IPS DF 6.9 (cell line): ENCODE results near the gene CCDC38.

Source experiments
- DNase-seq: peaks from one replicate; pipeline ENCODE4 v3.0.0-alpha.2; 2013; ENCODE audit warnings: low read depth, low spot score
- H3K27ac ChIP-seq: one replicate; pipeline ENCODE4 v1.5.1; 2013; ENCODE audit warnings: low read length, control low read depth
- H3K27me3 ChIP-seq: 2 replicates; pipeline ENCODE4 v1.6.1; 2013; ENCODE audit warnings: mild to moderate bottlenecking, low read length; ENCODE audit not compliant: control insufficient read depth, insufficient read depth
- H3K36me3 ChIP-seq: 2 replicates; pipeline ENCODE4 v1.6.1; 2013; ENCODE audit warnings: low read length; ENCODE audit not compliant: control insufficient read depth, insufficient read depth
- H3K4me1 ChIP-seq: 2 replicates; pipeline ENCODE4 v1.6.1; 2013; ENCODE audit warnings: low read length; ENCODE audit not compliant: control insufficient read depth, insufficient read depth
- H3K4me3 ChIP-seq: 2 replicates; pipeline ENCODE4 v1.5.1; 2013; ENCODE audit warnings: mild to moderate bottlenecking, low read length
- H3K9me3 ChIP-seq: 2 replicates; pipeline ENCODE4 v1.6.1; 2013; ENCODE audit warnings: low read length, inconsistent platforms; ENCODE audit not compliant: control insufficient read depth, insufficient read depth
- WGBS: extraction: QIAGEN DNeasy Blood & Tissue Kit; methylation state at CpG from one replicate; pipeline ENCODE4 v1.1.7; 2013; ENCODE audit warnings: mixed read lengths, missing lambda C conversion rate; ENCODE audit not compliant: insufficient read length, insufficient coverage; 5-methylcytosine and 5-hydroxymethylcytosine counted together

The CCDC38 gene

GRCh38 chr12:95943330-95943842 lies 972 bp upstream of the CCDC38 start, which contains the start of gene AMDHD1:
Gene AMDHD1 (plus strand): TSS chr12:95943331. CDS start chr12:95943399, 68 bp downstream.
- H3K4me1 ChIP-seq = no peaks in the 10 kb centered on the region
- H3K36me3 ChIP-seq = no peaks in the 10 kb centered on the region
- no peaks in the 10 kb centered on the region for H3K9me3 ChIP-seq
- no CpG with 5 or more reads among the region's 38 CpGs for WGBS
- peaks cover 2% of the 10 kb centered on the region; the same call in 1 of the 2 replicates for H3K27me3 ChIP-seq
- peak within 1 kb of the TSS; percentile 49 for H3K4me3 ChIP-seq
- H3K27ac ChIP-seq = no peak within 1 kb of the TSS
- no peak for DNase-seq

- no CpG with 5 or more reads among the region's 13 CpGs for WGBS
- H3K36me3 ChIP-seq = no peaks in the 10 kb centered on the region
- DNase-seq = no peak
- H3K27me3 ChIP-seq = peaks cover 2% of the 10 kb centered on the region; the same call in 1 of the 2 replicates
- no peaks in the 10 kb centered on the region for H3K9me3 ChIP-seq
- H3K27ac ChIP-seq = no peak overlapping the region
- H3K4me1 ChIP-seq = no peaks in the 10 kb centered on the region
- H3K4me3 ChIP-seq = peak overlapping the region; percentile 49; the same call in 1 of the 2 replicates
Observed at GRCh38 chr12:95942101-95942523, 302 bp downstream of the CCDC38 start.

DNA sequence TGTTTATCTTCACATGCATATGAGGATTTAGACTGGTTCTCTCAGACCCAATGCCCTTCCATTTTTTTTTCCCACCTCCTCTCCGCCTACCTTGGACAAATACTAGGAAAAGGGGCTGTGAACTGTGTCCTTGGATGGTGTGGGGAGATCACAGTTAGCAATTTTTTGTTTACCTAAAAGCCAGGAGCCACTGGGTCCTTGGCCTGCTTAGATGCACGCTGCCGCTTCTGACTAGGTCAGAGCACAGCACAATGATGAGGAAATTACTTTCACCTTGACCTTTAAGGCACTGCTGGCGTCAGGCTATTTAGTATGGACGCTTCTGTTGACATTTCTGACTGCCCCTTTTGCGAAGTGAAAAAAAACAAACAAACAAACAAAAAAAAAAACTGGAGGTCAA lies 1.9 kb downstream of the CCDC38 start:
- Histone ChIP-seq H3K36me3 (no peaks in the 10 kb centered on the region), H3K27me3 (peaks cover 2% of the 10 kb centered on the region; the same call in 1 of the 2 replicates), H3K4me3 (no peak overlapping the region), H3K9me3 (no peaks in the 10 kb centered on the region), H3K27ac (no peak overlapping the region), H3K4me1 (no peaks in the 10 kb centered on the region)
- no peak for DNase-seq
- no CpG with 5 or more reads among the region's 6 CpGs for WGBS

DNA sequence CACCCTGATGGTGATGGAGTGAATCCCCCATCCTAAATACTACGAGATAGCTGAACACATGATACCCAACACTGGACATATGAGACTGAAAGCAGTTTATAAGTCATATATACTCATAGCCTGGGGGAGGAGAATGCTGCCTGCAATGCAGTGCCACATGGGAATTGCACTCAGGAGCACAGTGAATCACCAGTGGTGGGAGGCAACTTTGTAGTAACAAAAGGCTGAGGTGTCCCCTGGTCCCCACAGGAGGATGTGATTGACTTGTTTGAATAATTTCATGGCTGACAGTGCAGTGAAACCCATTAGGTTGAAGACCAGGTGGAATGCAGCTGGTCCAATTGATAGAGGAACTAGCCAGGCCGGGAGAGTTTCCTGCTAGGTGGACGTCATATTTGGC lies 20.2 kb downstream of the CCDC38 start:
- Histone ChIP-seq H3K36me3 (no peaks in the 10 kb centered on the region), H3K27ac (no peak overlapping the region), H3K9me3 (no peaks in the 10 kb centered on the region), H3K4me1 (no peaks in the 10 kb centered on the region), H3K4me3 (no peak overlapping the region), H3K27me3 (no peaks in the 10 kb centered on the region)
- no CpG with 5 or more reads among the region's 3 CpGs for WGBS
- DNase-seq = no peak

DNA sequence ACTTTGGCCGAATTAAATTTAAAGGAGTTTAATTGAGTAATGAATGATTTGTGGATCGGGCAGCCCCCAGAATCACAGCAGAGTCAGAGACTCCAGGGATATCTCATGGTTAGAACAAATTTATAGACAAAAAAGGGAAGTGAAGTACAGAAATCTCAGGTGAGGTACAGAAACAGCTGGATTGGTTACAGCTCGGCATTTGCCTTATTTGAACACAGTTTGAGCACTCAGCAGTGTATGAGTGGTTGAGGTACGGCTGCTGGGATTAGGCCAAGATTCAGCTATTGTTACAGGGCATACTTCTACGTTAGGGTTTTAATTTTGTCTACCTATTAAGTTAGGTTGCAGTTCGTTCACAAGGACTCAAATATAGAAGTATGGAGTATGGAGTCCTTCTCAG lies 23.3 kb downstream of the CCDC38 start:
- no peaks in the 10 kb centered on the region for H3K27me3 ChIP-seq
- 91% methylated on average over 2 of the region's 6 CpGs for WGBS
- DNase-seq = no peak

DNA sequence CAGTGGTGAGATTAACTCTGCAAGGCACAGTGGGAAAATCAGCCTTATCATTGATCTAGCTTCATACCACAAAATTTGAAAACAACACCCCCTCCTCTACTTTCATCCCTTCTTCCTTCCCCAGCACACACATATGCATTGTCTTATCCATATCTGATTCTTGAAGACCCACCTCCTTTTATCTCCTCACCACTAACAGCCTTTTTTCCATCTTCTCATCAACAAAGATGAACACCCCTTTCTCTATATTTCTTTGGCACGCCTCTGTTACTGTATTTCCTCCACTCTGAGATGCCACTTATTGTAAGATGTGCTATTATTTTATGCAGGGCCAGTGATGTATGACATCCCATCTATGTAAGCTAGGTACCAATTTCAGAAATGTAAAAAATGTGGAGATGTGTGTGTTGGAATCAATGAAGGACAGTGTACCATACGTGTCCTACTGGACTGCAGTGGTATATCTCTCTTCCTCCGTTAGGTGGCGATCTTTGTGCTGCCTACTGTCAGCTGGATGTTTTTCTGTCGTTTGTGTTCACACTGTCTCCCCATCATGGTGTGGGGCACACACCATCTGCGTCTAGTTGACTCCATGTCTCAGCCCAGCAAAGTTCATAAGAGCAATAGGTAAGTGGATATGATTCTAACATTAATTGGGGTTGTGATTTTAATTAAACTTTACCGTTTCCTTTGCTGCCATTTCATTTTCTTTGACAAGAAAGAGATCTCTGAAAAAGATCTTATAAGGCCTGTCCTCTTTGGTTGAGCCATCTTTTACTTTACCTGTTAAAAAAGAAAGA lies 24.0 kb downstream of the CCDC38 start:
- H3K27ac ChIP-seq = no peak overlapping the region
- H3K27me3 ChIP-seq = no peaks in the 10 kb centered on the region
- no peak overlapping the region for H3K4me3 ChIP-seq
- H3K36me3 ChIP-seq = no peaks in the 10 kb centered on the region
- no CpG with 5 or more reads among the region's 7 CpGs for WGBS
- DNase-seq = peak; percentile 48
- no peaks in the 10 kb centered on the region for H3K4me1 ChIP-seq
- H3K9me3 ChIP-seq = no peaks in the 10 kb centered on the region

More for the DNA sequence above, 23.3 kb downstream of the CCDC38 start:
- no peak overlapping the region for H3K4me3 ChIP-seq
- H3K4me1 ChIP-seq = no peaks in the 10 kb centered on the region
- no peak overlapping the region for H3K27ac ChIP-seq
- no peaks in the 10 kb centered on the region for H3K36me3 ChIP-seq
- H3K9me3 ChIP-seq = no peaks in the 10 kb centered on the region

GRCh38 chr12:95909871-95910270 lies 32.5 kb downstream of the CCDC38 start:
- Histone ChIP-seq H3K27me3 (no peaks in the 10 kb centered on the region), H3K4me3 (no peak overlapping the region), H3K9me3 (no peaks in the 10 kb centered on the region), H3K36me3 (no peaks in the 10 kb centered on the region), H3K27ac (no peak overlapping the region), H3K4me1 (no peaks in the 10 kb centered on the region)
- DNase-seq = no peak
- WGBS = no CpG with 5 or more reads among the region's 3 CpGs

- Histone ChIP-seq H3K4me1 (no peaks in the 10 kb centered on the region), H3K36me3 (no peaks in the 10 kb centered on the region), H3K27ac (no peak overlapping the region), H3K4me3 (no peak overlapping the region), H3K27me3 (no peaks in the 10 kb centered on the region), H3K9me3 (no peaks in the 10 kb centered on the region)
- no peak for DNase-seq
Observed at GRCh38 chr12:95908573-95908972, 33.8 kb downstream of the CCDC38 start.

DNA sequence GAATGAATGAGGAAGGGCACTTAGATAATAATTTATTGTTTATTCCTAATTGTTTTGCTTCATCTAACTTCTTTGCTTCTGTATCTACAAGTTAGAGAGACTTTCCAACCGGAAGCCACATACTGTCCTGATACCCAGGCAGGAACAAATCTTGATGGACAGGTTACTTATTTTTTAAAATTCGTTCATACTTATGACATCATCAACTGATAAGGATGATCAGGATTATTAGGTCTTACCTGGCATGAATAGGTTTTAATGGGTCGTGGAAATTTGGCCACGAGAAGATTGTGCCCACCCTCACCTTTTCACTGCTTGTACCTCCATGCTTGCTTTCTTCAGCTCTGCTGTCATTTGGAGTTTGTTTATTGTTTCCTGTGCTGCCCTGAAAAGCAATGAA lies 44.3 kb downstream of the CCDC38 start:
- Histone ChIP-seq H3K9me3 (no peaks in the 10 kb centered on the region), H3K27ac (no peak overlapping the region), H3K27me3 (no peaks in the 10 kb centered on the region; the same call in 1 of the 2 replicates), H3K36me3 (no peaks in the 10 kb centered on the region), H3K4me3 (no peak overlapping the region), H3K4me1 (no peaks in the 10 kb centered on the region; the same call in 1 of the 2 replicates)
- WGBS = no CpG with 5 or more reads among the region's 4 CpGs
- DNase-seq = no peak

DNA sequence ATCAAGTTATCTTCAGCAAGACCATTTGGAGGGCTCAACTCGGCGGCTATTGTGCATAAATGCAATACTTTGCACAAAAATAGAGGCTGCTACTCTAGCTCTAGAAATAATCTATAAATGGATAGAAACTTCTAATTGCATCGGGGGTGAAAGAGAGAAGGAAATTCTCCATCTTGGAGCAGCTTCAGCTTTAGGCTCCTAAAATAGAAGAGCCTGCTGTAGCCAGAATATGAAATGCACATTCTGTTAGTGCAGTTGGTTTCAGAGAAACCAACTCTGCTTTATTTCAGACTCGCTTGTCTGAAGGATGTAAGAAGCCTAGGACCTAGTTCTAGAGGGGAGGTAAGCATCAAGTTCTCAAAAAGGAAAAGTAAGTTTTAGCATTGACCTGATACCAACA lies 45.6 kb downstream of the CCDC38 start:
- H3K27me3 ChIP-seq = no peaks in the 10 kb centered on the region; the same call in 1 of the 2 replicates
- H3K4me1 ChIP-seq = no peaks in the 10 kb centered on the region; the same call in 1 of the 2 replicates
- DNase-seq = no peak
- H3K9me3 ChIP-seq = no peaks in the 10 kb centered on the region
- H3K4me3 ChIP-seq = no peak overlapping the region
- H3K36me3 ChIP-seq = no peaks in the 10 kb centered on the region
- WGBS = no CpG with 5 or more reads among the region's 4 CpGs
- H3K27ac ChIP-seq = no peak overlapping the region
